GM12878 (cell line): ENCODE results near the gene GSKIP. TPM values are rescaled to one million over a fixed set of nuclear protein-coding genes. Genes with fewer than 3 reads are reported as not detected.

Experiments used
- BACH1 ChIP-seq: fragments of 450-650 bp; IDR thresholded peaks from 2 replicates; pipeline ENCODE4 v1.6.1; 2017; ENCODE audit warnings: mild to moderate bottlenecking, borderline replicate concordance
- CREM ChIP-seq: IDR thresholded peaks from 2 replicates; pipeline ENCODE4 v1.6.1; 2014; ENCODE audit warnings: antibody characterized with exemption, low read depth
- DPF2 ChIP-seq: fragments of 450-650 bp; IDR thresholded peaks from 2 replicates; pipeline ENCODE4 v1.6.1; 2017; ENCODE audit warnings: mild to moderate bottlenecking
- LARP7 ChIP-seq: fragments of 450-650 bp; IDR thresholded peaks from 2 replicates; pipeline ENCODE4 v1.6.1; 2017; ENCODE audit warnings: mild to moderate bottlenecking
- MEF2B ChIP-seq: fragments of 450-650 bp; IDR thresholded peaks from 2 replicates; pipeline ENCODE4 v1.6.1; 2018; ENCODE audit warnings: mild to moderate bottlenecking, moderate library complexity; ENCODE audit not compliant: partially characterized antibody, poor library complexity, severe bottlenecking
- NFXL1 ChIP-seq: fragments of 450-650 bp; IDR thresholded peaks from 2 replicates; pipeline ENCODE4 v1.6.1; 2017; ENCODE audit warnings: antibody characterized with exemption, mild to moderate bottlenecking, borderline replicate concordance
- NKRF ChIP-seq: fragments of 450-650 bp; conservative IDR thresholded peaks from 2 replicates; pipeline ENCODE4 v1.6.1; 2017; ENCODE audit warnings: mild to moderate bottlenecking, moderate library complexity
- POLR2AphosphoS5 ChIP-seq: IDR thresholded peaks from 2 replicates; pipeline ENCODE4 v1.6.1; 2011; ENCODE audit warnings: mild to moderate bottlenecking, low read length, inconsistent platforms
- RELA ChIP-seq: fragments of 450-650 bp; IDR thresholded peaks from 2 replicates; pipeline ENCODE4 v1.8.0; 2014; ENCODE audit warnings: borderline replicate concordance; ENCODE audit not compliant: partially characterized antibody
- SP1 ChIP-seq: IDR thresholded peaks from one replicate; pipeline ENCODE4 v1.6.1; 2011; ENCODE audit warnings: low read depth, low read length
- TCF12 ChIP-seq: IDR thresholded peaks from 2 replicates; pipeline ENCODE4 v1.6.1; 2011; ENCODE audit warnings: low read depth, mild to moderate bottlenecking, low read length
- TCF3 ChIP-seq: IDR thresholded peaks from 2 replicates; pipeline ENCODE4 v1.6.1; 2012; ENCODE audit warnings: low read depth, mild to moderate bottlenecking, low read length, borderline replicate concordance; ENCODE audit not compliant: insufficient read depth
- YY1 ChIP-seq: IDR thresholded peaks from 2 replicates; pipeline ENCODE4 v1.6.1; 2011; ENCODE audit warnings: low read depth, mild to moderate bottlenecking, low read length
- ZBTB40 ChIP-seq: fragments of 450-650 bp; IDR thresholded peaks from 2 replicates; pipeline ENCODE4 v1.6.1; 2016; ENCODE audit warnings: mild to moderate bottlenecking, moderate library complexity, borderline replicate concordance
- ZNF687 ChIP-seq: fragments of 450-650 bp; IDR thresholded peaks from 2 replicates; pipeline ENCODE4 v1.6.1; 2017; ENCODE audit warnings: mild to moderate bottlenecking, moderate library complexity
- polyA plus RNA-seq, 11 experiments: library from polyadenylated mRNA; depleted of rRNA in 4 of 11; unstranded in 6 of 11; stranded (reverse) in 5 of 11; fragments of >200 nt; fragmentation: Nextera tagmentation in 4 of 11; fragmentation: Illumina TruSeq in 1 of 11; extraction: Ambion mirVana in 4 of 11; extraction: Trizol in 1 of 11; gene quantifications; 1 replicate in 1 of 11; 2 replicates in 10 of 11; pipeline versions ENCODE4 v1.2.1 to v1.2.3, GENCODE V29; 2011 to 2016; ENCODE audit warnings: inconsistent platforms in 2 of 11, missing spikeins in 2 of 11, low read depth in 1 of 11
- total RNA-seq, 4 experiments: library from RNA; depleted of rRNA in 3 of 4; stranded (reverse); fragments of >200 nt in 3 of 4; fragmentation: Illumina TruSeq in 1 of 4; extraction: Trizol in 1 of 4; gene quantifications; 2 replicates each; pipeline versions ENCODE4 v1.2.1 to v1.2.3, GENCODE V29; 2013 to 2021

The GSKIP gene
- total and polyA plus RNA-seq, 10 of the 15 experiments (the other 5 are each of a cell fraction or from before 2014, with no cell fraction given), result 15.4 to 75.2 (median 26.1) TPM

GRCh38 chr14:96391293-96392118 is 28.2 kb downstream of the GSKIP start (continued):
- peak; percentile 78 for TF ChIP-seq NKRF
- 0 out of 2 replicates have a peak, but pooled peaks have one; percentile 21 for TF ChIP-seq TCF3
- TF ChIP-seq SP1, result peak; percentile 40
- peak; percentile 15 for TF ChIP-seq RELA
- TF ChIP-seq ZBTB40, result no peak
- TF ChIP-seq ZNF687, result peak; percentile 53; the same call in 1 of the 2 replicates
- TF ChIP-seq NFXL1, result no peak
- TF ChIP-seq MEF2B, result peak; percentile 89
- peak; percentile 93 for TF ChIP-seq BACH1
- TF ChIP-seq YY1, result 0 out of 2 replicates have a peak, but pooled peaks have one; percentile 24
- TF ChIP-seq POLR2AphosphoS5, result peak; percentile 42; the same call in 1 of the 2 replicates
- peak; percentile 68; the same call in 1 of the 2 replicates for TF ChIP-seq LARP7
- peak; percentile 68; the same call in 1 of the 2 replicates for TF ChIP-seq TCF12
- peak; percentile 39; the same call in 1 of the 2 replicates for TF ChIP-seq CREM
- TF ChIP-seq DPF2, result peak; percentile 43; the same call in 1 of the 2 replicates
